ENCODE measurements around the gene KRTAP17-1. TPM values are rescaled to one million over a fixed set of nuclear protein-coding genes. Genes with fewer than 3 reads are reported as not detected.
"Not testable (repeated sequence)": the region's sequence is repeated elsewhere in the genome, so short reads cannot be mapped to it uniquely, and the experiment has no call there.

The KRTAP17-1 gene
- polyA plus RNA-seq, 1 donor (not counting 4 experiments of a cell fraction or from before 2014, with no cell fraction given), result not detected

GRCh38 chr17:41347869-41348760, 32.6 kb upstream of the KRTAP17-1 start:
- Histone ChIP-seq H3K9ac (ENCODE audit: control insufficient read depth, extremely low read depth, insufficient read depth, low read length) (no peak overlapping the region), H3K4me2 (ENCODE audit: control insufficient read depth, extremely low read depth, insufficient read depth, low read depth, low read length) (peak overlapping the region; percentile 4), H3K4me3 (ENCODE audit: control insufficient read depth in 2 of 3, extremely low read depth in 1 of 3, insufficient read depth in 2 of 3, low read depth in 1 of 3, low read length in 3 of 3) (no peak overlapping the region), H3K79me2 (ENCODE audit: control insufficient read depth, insufficient read depth, low read length) (no peaks in the 10 kb centered on the region), H2AFZ (ENCODE audit: control insufficient read depth, low read length) (no peak overlapping the region), H3K27ac (ENCODE audit: control insufficient read depth, insufficient read depth, low read length) (peak overlapping the region; percentile 32), H3K36me3 (ENCODE audit: control insufficient read depth in 2 of 2, extremely low read depth in 1 of 2, insufficient read depth in 2 of 2, low read length in 2 of 2) (no peaks in the 10 kb centered on the region), H4K20me1 (ENCODE audit: control insufficient read depth, extremely low read depth, insufficient read depth, low read length) (no peaks in the 10 kb centered on the region), H3K9me3 (ENCODE audit: control insufficient read depth, low read depth, low read length) (no peaks in the 10 kb centered on the region), H3K9me1 (ENCODE audit: control insufficient read depth, extremely low read depth, insufficient read depth, low read length) (no peaks in the 10 kb centered on the region), H3K27me3 (ENCODE audit: control insufficient read depth, extremely low read depth, insufficient read depth, low read length) (no peaks in the 10 kb centered on the region), H3K4me1 (ENCODE audit: control insufficient read depth, extremely low read depth, insufficient read depth, low read length) (peaks cover 31% of the 10 kb centered on the region)
- TF ChIP-seq, protein P1, sequence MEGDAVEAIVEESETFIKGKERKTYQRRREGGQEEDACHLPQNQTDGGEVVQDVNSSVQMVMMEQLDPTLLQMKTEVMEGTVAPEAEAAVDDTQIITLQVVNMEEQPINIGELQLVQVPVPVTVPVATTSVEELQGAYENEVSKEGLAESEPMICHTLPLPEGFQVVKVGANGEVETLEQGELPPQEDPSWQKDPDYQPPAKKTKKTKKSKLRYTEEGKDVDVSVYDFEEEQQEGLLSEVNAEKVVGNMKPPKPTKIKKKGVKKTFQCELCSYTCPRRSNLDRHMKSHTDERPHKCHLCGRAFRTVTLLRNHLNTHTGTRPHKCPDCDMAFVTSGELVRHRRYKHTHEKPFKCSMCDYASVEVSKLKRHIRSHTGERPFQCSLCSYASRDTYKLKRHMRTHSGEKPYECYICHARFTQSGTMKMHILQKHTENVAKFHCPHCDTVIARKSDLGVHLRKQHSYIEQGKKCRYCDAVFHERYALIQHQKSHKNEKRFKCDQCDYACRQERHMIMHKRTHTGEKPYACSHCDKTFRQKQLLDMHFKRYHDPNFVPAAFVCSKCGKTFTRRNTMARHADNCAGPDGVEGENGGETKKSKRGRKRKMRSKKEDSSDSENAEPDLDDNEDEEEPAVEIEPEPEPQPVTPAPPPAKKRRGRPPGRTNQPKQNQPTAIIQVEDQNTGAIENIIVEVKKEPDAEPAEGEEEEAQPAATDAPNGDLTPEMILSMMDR (optimal IDR thresholded peaks at IDR 0.05 in 1 of 3, IDR thresholded peaks at IDR 0.05 in 1 of 3, conservative IDR thresholded peaks at IDR 0.05 in 1 of 3; ENCODE audit: extremely low read depth in 1 of 3, insufficient read depth in 2 of 3, low read length in 3 of 3), result no peak
- no peak for TF ChIP-seq EZH2 (IDR thresholded peaks at IDR 0.05; ENCODE audit: low read length)
- dilution Hi-C loops (cut with MboI; ENCODE audit: extremely low pct_ligation_motif_present, low sequenced_read_pairs), result no loop called here
- FAIRE-seq, result peak; percentile 98
- DNase-seq (ENCODE audit: low read depth, low spot score), result peak; percentile 76

GRCh38 chr17:41346421-41346820, 30.9 kb upstream of the KRTAP17-1 start:
- DNase-seq (ENCODE audit: low read depth, low spot score); H3K27ac ChIP-seq (ENCODE audit: control insufficient read depth, insufficient read depth, low read length); FAIRE-seq; H3K9ac ChIP-seq (ENCODE audit: control insufficient read depth, extremely low read depth, insufficient read depth, low read length); H3K9me3 ChIP-seq (ENCODE audit: control insufficient read depth, low read depth, low read length); H3K79me2 ChIP-seq (ENCODE audit: control insufficient read depth, insufficient read depth, low read length); H2AFZ ChIP-seq (ENCODE audit: control insufficient read depth, low read length); H4K20me1 ChIP-seq (ENCODE audit: control insufficient read depth, extremely low read depth, insufficient read depth, low read length); H3K4me3 ChIP-seq (ENCODE audit: control insufficient read depth in 2 of 3, extremely low read depth in 1 of 3, insufficient read depth in 2 of 3, low read depth in 1 of 3, low read length in 3 of 3); H3K36me3 ChIP-seq (ENCODE audit: control insufficient read depth in 2 of 2, extremely low read depth in 1 of 2, insufficient read depth in 2 of 2, low read length in 2 of 2); H3K27me3 ChIP-seq (ENCODE audit: control insufficient read depth, extremely low read depth, insufficient read depth, low read length); dilution Hi-C loops (cut with MboI; ENCODE audit: extremely low pct_ligation_motif_present, low sequenced_read_pairs); H3K4me2 ChIP-seq (ENCODE audit: control insufficient read depth, extremely low read depth, insufficient read depth, low read depth, low read length); H3K9me1 ChIP-seq (ENCODE audit: control insufficient read depth, extremely low read depth, insufficient read depth, low read length): not testable (repeated sequence)
- peaks cover 20% of the 10 kb centered on the region for H3K4me1 ChIP-seq (ENCODE audit: control insufficient read depth, extremely low read depth, insufficient read depth, low read length)

Data from keratinocyte (primary cell).